PC-9 (cell line): ENCODE measurements around the gene HYDIN. TPM values are rescaled to one million over a fixed set of nuclear protein-coding genes. Genes with fewer than 3 reads are reported as not detected.

ENCODE experiments used
- BruUV-seq: library from RNA; stranded (reverse); fragments of 400-500 nt; replicated peaks from 2 replicates; lab custom pipeline; 2021; lab: Mats Ljungman, UMichigan
- CTCF ChIA-PET: fragments of 300-600 bp; sonication (Branson Sonifier 250); formaldehyde crosslinking; loops from one replicate; lab custom pipeline; 2022; ENCODE audit warnings: antibody characterized with exemption; lab: Charles Lee
- POLR2A ChIA-PET: fragments of 300-600 bp; sonication (Branson Sonifier 250); formaldehyde crosslinking; loops from one replicate; lab custom pipeline; 2022; ENCODE audit warnings: antibody characterized with exemption; ENCODE audit not compliant: unreplicated experiment; lab: Charles Lee
- DNase-seq, 2 experiments: peaks; one replicate each; pipeline versions ENCODE4 v3.0.0 to v3.0.0-alpha.2; 2015 to 2022; ENCODE audit warnings: mixed read lengths in 1 of 2
- H2AFZ ChIP-seq: fragments of 200-600 bp; sonication (generic); 2 replicates; pipeline ENCODE4 v1.8.1; 2017; ENCODE audit warnings: antibody characterized with exemption
- H3F3A ChIP-seq: fragments of 200-600 bp; sonication (generic); 2 replicates; pipeline ENCODE4 v1.8.1; 2017; ENCODE audit warnings: antibody characterized with exemption, mild to moderate bottlenecking, low read depth; ENCODE audit not compliant: insufficient read depth
- H3K27ac ChIP-seq: fragments of 200-600 bp; sonication (generic); 2 replicates; pipeline ENCODE4 v1.6.1; 2016; ENCODE audit warnings: mixed run types
- H3K27me3 ChIP-seq: fragments of 200-600 bp; sonication (generic); 2 replicates; pipeline ENCODE4 v1.6.1; 2016; ENCODE audit warnings: low read depth, mixed run types; ENCODE audit not compliant: insufficient read depth
- H3K36me3 ChIP-seq: fragments of 200-600 bp; sonication (generic); 2 replicates; pipeline ENCODE4 v1.6.1; 2016; ENCODE audit warnings: low read depth, mixed run types
- H3K4me1 ChIP-seq: fragments of 200-600 bp; sonication (generic); replicated peaks from 2 replicates; pipeline ENCODE4 v1.6.1; 2016; ENCODE audit warnings: mixed run types; ENCODE audit not compliant: insufficient read depth
- H3K4me2 ChIP-seq: fragments of 200-600 bp; sonication (generic); 2 replicates; pipeline ENCODE4 v1.6.1; 2017; ENCODE audit warnings: mixed run types
- H3K4me3 ChIP-seq: fragments of 200-600 bp; sonication (generic); 2 replicates; pipeline ENCODE4 v1.6.1; 2016; ENCODE audit warnings: mixed run types
- H3K79me2 ChIP-seq: fragments of 200-600 bp; sonication (generic); 2 replicates; pipeline ENCODE4 v1.6.1; 2017; ENCODE audit warnings: low read depth, mixed run types
- H3K9me2 ChIP-seq: fragments of 200-600 bp; sonication (generic); 2 replicates; pipeline ENCODE4 v1.8.1; 2017; ENCODE audit warnings: mild to moderate bottlenecking; ENCODE audit not compliant: insufficient read depth
- H3K9me3 ChIP-seq: fragments of 200-600 bp; sonication (generic); 2 replicates; pipeline ENCODE4 v1.8.1; 2016; ENCODE audit warnings: low read depth; ENCODE audit not compliant: insufficient read depth
- H4K20me1 ChIP-seq: fragments of 200-600 bp; sonication (generic); 2 replicates; pipeline ENCODE4 v1.8.1; 2017; ENCODE audit not compliant: insufficient read depth
- EZH2 ChIP-seq: fragments of 200-600 bp; sonication (generic); IDR thresholded peaks from 2 replicates; pipeline ENCODE4 v1.8.0; 2017; ENCODE audit warnings: antibody characterized with exemption, low read depth
- intact Hi-C: fragments of 100-400 bp; cut with micrococcal nuclease; formaldehyde crosslinking; loops from one replicate; pipeline ENCODE4 v1.10.0; 2022; ENCODE audit not compliant: unreplicated experiment
- total RNA-seq: library from RNA; stranded (reverse); gene quantifications from 2 replicates; pipeline ENCODE4 v1.2.3, GENCODE V29; 2021
- TF ChIP-seq, protein P1 (sequence below): fragments of 200-600 bp; sonication (generic); conservative IDR thresholded peaks from 2 replicates; pipeline ENCODE4 v1.6.1; 2017; ENCODE audit warnings: mixed run types, antibody characterized with exemption, mild to moderate bottlenecking, moderate library complexity

Gene HYDIN
- total RNA-seq, 1 experiment from 2014 or later, result 31.0 TPM

DNA sequence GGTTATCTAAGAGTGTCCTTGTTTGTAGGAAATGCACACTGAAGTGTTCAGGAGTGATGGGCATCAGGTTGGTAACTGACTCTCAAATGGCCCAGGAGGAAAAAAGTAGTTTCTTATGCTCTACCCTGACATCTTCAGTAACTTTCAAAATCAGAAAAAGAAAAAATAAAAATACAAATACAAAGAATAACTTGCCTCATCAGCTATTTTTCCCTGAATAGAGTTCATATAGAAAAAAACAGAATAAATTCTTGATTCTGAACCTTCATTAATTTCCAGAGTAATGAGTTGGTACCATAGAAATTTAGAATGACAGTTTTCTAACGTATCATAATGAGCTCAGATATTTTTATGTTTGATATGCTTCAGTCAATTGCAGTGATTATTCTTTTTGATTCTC, 27.2 kb upstream of the HYDIN start:
- H3K36me3 ChIP-seq, result no peaks in the 10 kb centered on the region
- no peak for TF ChIP-seq EZH2
- TF ChIP-seq, protein P1, sequence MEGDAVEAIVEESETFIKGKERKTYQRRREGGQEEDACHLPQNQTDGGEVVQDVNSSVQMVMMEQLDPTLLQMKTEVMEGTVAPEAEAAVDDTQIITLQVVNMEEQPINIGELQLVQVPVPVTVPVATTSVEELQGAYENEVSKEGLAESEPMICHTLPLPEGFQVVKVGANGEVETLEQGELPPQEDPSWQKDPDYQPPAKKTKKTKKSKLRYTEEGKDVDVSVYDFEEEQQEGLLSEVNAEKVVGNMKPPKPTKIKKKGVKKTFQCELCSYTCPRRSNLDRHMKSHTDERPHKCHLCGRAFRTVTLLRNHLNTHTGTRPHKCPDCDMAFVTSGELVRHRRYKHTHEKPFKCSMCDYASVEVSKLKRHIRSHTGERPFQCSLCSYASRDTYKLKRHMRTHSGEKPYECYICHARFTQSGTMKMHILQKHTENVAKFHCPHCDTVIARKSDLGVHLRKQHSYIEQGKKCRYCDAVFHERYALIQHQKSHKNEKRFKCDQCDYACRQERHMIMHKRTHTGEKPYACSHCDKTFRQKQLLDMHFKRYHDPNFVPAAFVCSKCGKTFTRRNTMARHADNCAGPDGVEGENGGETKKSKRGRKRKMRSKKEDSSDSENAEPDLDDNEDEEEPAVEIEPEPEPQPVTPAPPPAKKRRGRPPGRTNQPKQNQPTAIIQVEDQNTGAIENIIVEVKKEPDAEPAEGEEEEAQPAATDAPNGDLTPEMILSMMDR, result no peak
- H3K4me2 ChIP-seq, result no peak overlapping the region
- no peak for DNase-seq
- H3K4me3 ChIP-seq, result no peak overlapping the region
- no peaks in the 10 kb centered on the region for H3K79me2 ChIP-seq
- H4K20me1 ChIP-seq, result no peaks in the 10 kb centered on the region
- H3K9me2 ChIP-seq, result no peaks in the 10 kb centered on the region
- H3K27me3 ChIP-seq, result no peaks in the 10 kb centered on the region
- no peaks in the 10 kb centered on the region for H3K4me1 ChIP-seq
- no peaks in the 10 kb centered on the region for H3K9me3 ChIP-seq
- ChIA-PET CTCF (no interaction called here), POLR2A (no interaction called here)
- no peak overlapping the region for H3K27ac ChIP-seq
- no peaks in the 10 kb centered on the region for H3F3A ChIP-seq
- no TSS peak for BruUV-seq
- H2AFZ ChIP-seq, result no peak overlapping the region
- intact Hi-C loops, result no loop called here

GRCh38 chr16:71255721-71256120, 25.2 kb upstream of the HYDIN start:
- Histone ChIP-seq H2AFZ (no peak overlapping the region), H3K27ac (no peak overlapping the region), H3K4me1 (peaks cover 9% of the 10 kb centered on the region), H4K20me1 (no peaks in the 10 kb centered on the region), H3K36me3 (no peaks in the 10 kb centered on the region), H3K9me3 (no peaks in the 10 kb centered on the region), H3K79me2 (no peaks in the 10 kb centered on the region), H3K27me3 (no peaks in the 10 kb centered on the region), H3K4me3 (no peak overlapping the region), H3F3A (peaks cover 11% of the 10 kb centered on the region), H3K9me2 (no peaks in the 10 kb centered on the region), H3K4me2 (no peak overlapping the region)
- DNase-seq, result no peak
- no TSS peak for BruUV-seq
- TF ChIP-seq, protein P1, result no peak
- TF ChIP-seq EZH2, result no peak
- intact Hi-C loops, result no loop called here
- POLR2A ChIA-PET, result no interaction called here
- CTCF ChIA-PET, result no interaction called here

DNA sequence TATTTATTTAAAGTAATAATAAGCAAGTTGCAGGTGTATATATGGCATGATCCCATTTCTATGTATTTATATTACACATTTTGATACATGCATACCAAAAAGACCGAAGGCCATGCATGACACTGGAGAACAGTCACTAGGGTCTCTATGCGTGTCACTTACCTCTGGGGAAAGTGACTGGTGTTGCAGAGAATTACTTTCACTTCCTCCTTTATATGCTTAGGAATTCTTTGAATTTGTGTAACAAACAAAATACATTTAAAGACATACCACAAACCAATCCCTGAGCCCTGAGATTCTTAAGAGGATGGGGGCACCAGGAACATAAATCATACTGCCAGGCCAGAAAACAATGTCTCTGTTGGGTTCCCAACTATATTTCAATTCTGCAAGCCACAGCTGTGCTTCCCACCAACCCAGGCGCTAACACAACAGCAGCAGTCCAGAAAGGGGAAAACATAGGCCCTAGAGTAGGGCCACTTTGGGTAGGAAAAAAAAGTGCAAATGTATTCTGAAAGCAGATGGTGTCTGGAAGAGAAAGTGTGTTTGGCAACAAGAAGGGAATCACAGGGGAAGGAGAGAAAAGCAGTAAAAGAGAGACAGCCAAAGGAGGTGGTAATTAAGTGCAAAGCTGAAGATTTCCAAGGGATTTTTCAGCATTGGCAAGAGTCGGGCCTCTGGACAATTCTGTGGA, 24.5 kb upstream of the HYDIN start:
- no peak for DNase-seq
- CTCF ChIA-PET, result no interaction called here
- H3K4me3 ChIP-seq, result no peak overlapping the region
- no peak overlapping the region for H3K27ac ChIP-seq
- H4K20me1 ChIP-seq, result no peaks in the 10 kb centered on the region
- no peaks in the 10 kb centered on the region for H3K79me2 ChIP-seq
- intact Hi-C loops, result no loop called here
- no TSS peak for BruUV-seq
- H3K27me3 ChIP-seq, result no peaks in the 10 kb centered on the region
- H3F3A ChIP-seq, result peaks cover 12% of the 10 kb centered on the region
- H3K9me3 ChIP-seq, result no peaks in the 10 kb centered on the region
- H3K9me2 ChIP-seq, result no peaks in the 10 kb centered on the region
- H3K4me2 ChIP-seq, result no peak overlapping the region
- no peak overlapping the region for H2AFZ ChIP-seq
- H3K36me3 ChIP-seq, result no peaks in the 10 kb centered on the region
- H3K4me1 ChIP-seq, result peaks cover 16% of the 10 kb centered on the region
- POLR2A ChIA-PET, result no interaction called here
- TF ChIP-seq, protein P1, result no peak
- no peak for TF ChIP-seq EZH2
